ENCODE results near the gene POU6F1.

GRCh38 chr12:51247523-51248206, 29.8 kb upstream of the POU6F1 start:
- no peak for TF ChIP-seq CTCF (conservative IDR thresholded peaks at IDR 0.05; ENCODE audit: low read depth, low read length)
- no peak for TF ChIP-seq EZH2phosphoT487 (IDR thresholded peaks at IDR 0.05; ENCODE audit: borderline replicate concordance, low read length)
- no peak for TF ChIP-seq EZH2 (IDR thresholded peaks at IDR 0.05; ENCODE audit: low read length, unreplicated experiment)

Measured in PC-3 (cell line).